H9 (cell line): ENCODE results near the gene TPPP2. TPM values are rescaled to one million over a fixed set of nuclear protein-coding genes. Genes with fewer than 3 reads are reported as not detected.

Source experiments
- DNase-seq: peaks from one replicate; pipeline ENCODE4 v3.0.0-alpha.2; 2017
- H2AFZ ChIP-seq: one replicate; pipeline ENCODE4 v1.6.1; 2013; ENCODE audit warnings: mild to moderate bottlenecking, low read length, control low read depth, moderate library complexity
- H2AK5ac ChIP-seq: 2 replicates; pipeline ENCODE4 v1.6.1; 2013; ENCODE audit warnings: low read length, control low read depth, mixed read lengths; ENCODE audit not compliant: insufficient read length
- H2BK120ac ChIP-seq: one replicate; pipeline ENCODE4 v1.6.1; 2013; ENCODE audit warnings: low read depth, mild to moderate bottlenecking, low read length, control low read depth, inconsistent platforms; ENCODE audit not compliant: poor library complexity, severe bottlenecking
- H2BK12ac ChIP-seq: 2 replicates; pipeline ENCODE4 v1.6.1; 2013; ENCODE audit warnings: low read length, control low read depth, mixed read lengths, low read depth; ENCODE audit not compliant: insufficient read length
- H2BK15ac ChIP-seq: 2 replicates; pipeline ENCODE4 v1.6.1; 2013; ENCODE audit warnings: low read depth, low read length, control low read depth
- H2BK20ac ChIP-seq: one replicate; pipeline ENCODE4 v1.6.1; 2013; ENCODE audit warnings: low read depth, mild to moderate bottlenecking, low read length, control low read depth, inconsistent platforms; ENCODE audit not compliant: poor library complexity, severe bottlenecking
- H2BK5ac ChIP-seq: 2 replicates; pipeline ENCODE4 v1.6.1; 2013; ENCODE audit warnings: low read length, control low read depth, mixed read lengths; ENCODE audit not compliant: insufficient read length
- H3K14ac ChIP-seq: 2 replicates; pipeline ENCODE4 v1.6.1; 2013; ENCODE audit warnings: low read length, control low read depth; ENCODE audit not compliant: insufficient read depth
- H3K18ac ChIP-seq: 2 replicates; pipeline ENCODE4 v1.6.1; 2013; ENCODE audit warnings: low read depth, mild to moderate bottlenecking, mixed read lengths, low read length, control low read depth; ENCODE audit not compliant: insufficient read length
- H3K23ac ChIP-seq: 2 replicates; pipeline ENCODE4 v1.6.1; 2013; ENCODE audit warnings: low read length, control low read depth, mixed read lengths, low read depth; ENCODE audit not compliant: insufficient read length
- H3K23me2 ChIP-seq: 2 replicates; pipeline ENCODE4 v1.6.1; 2013; ENCODE audit warnings: low read depth, mild to moderate bottlenecking, mixed read lengths, low read length, control low read depth; ENCODE audit not compliant: insufficient read length, poor library complexity, severe bottlenecking
- H3K27ac ChIP-seq: 2 replicates; pipeline ENCODE4 v1.5.1; 2013; ENCODE audit warnings: low read length, control low read depth, mixed read lengths, low read depth; ENCODE audit not compliant: insufficient read length
- H3K27me3 ChIP-seq: 2 replicates; pipeline ENCODE4 v1.6.1; 2013; ENCODE audit warnings: low read length, control low read depth, inconsistent platforms; ENCODE audit not compliant: insufficient read depth
- H3K4ac ChIP-seq: 2 replicates; pipeline ENCODE4 v1.6.1; 2013; ENCODE audit warnings: low read depth, mild to moderate bottlenecking, control low read depth, inconsistent platforms, low read length, moderate library complexity
- H3K4me1 ChIP-seq: 2 replicates; pipeline ENCODE4 v1.6.1; 2013; ENCODE audit warnings: low read length, control low read depth, inconsistent platforms; ENCODE audit not compliant: insufficient read depth
- H3K4me2 ChIP-seq: 2 replicates; pipeline ENCODE4 v1.6.1; 2013; ENCODE audit warnings: low read length, control low read depth, mixed read lengths; ENCODE audit not compliant: insufficient read length, insufficient read depth
- H3K56ac ChIP-seq: 2 replicates; pipeline ENCODE4 v1.6.1; 2013; ENCODE audit warnings: low read depth, mild to moderate bottlenecking, mixed read lengths, low read length, control low read depth; ENCODE audit not compliant: insufficient read length
- H3K79me1 ChIP-seq: 2 replicates; pipeline ENCODE4 v1.6.1; 2013; ENCODE audit warnings: low read depth, mild to moderate bottlenecking, moderate library complexity, low read length, control low read depth, inconsistent platforms; ENCODE audit not compliant: insufficient read depth, poor library complexity, severe bottlenecking
- H3K79me2 ChIP-seq: 2 replicates; pipeline ENCODE4 v1.6.1; 2013; ENCODE audit warnings: low read length, control low read depth, inconsistent platforms; ENCODE audit not compliant: insufficient read depth
- H3K9ac ChIP-seq: 2 replicates; pipeline ENCODE4 v1.6.1; 2013; ENCODE audit warnings: low read length, control low read depth, mixed read lengths; ENCODE audit not compliant: insufficient read length; ENCODE audit errors: extremely low read depth
- H3K9me3 ChIP-seq: one replicate; pipeline ENCODE4 v1.6.1; 2013; ENCODE audit warnings: low read depth, low read length, inconsistent platforms; ENCODE audit not compliant: control insufficient read depth
- H3T11ph ChIP-seq: one replicate; pipeline ENCODE4 v1.6.1; 2013; ENCODE audit warnings: mild to moderate bottlenecking, low read length, control low read depth, inconsistent platforms
- H4K20me1 ChIP-seq: one replicate; pipeline ENCODE4 v1.6.1; 2013; ENCODE audit not compliant: control insufficient read depth, insufficient read length, insufficient read depth
- H4K5ac ChIP-seq: 2 replicates; pipeline ENCODE4 v1.6.1; 2013; ENCODE audit warnings: low read depth, mild to moderate bottlenecking, mixed read lengths, low read length, control low read depth; ENCODE audit not compliant: insufficient read length
- H4K8ac ChIP-seq: replicated peaks from 2 replicates; pipeline ENCODE4 v1.6.1; 2013; ENCODE audit warnings: low read length, control low read depth, mixed read lengths, low read depth; ENCODE audit not compliant: insufficient read length
- H4K91ac ChIP-seq: 2 replicates; pipeline ENCODE4 v1.6.1; 2013; ENCODE audit warnings: low read depth, mild to moderate bottlenecking, moderate library complexity, mixed read lengths, low read length, control low read depth; ENCODE audit not compliant: insufficient read length
- H3K27ac Mint-ChIP-seq, 3 experiments: 2 replicates in 2 of 3; 3 replicates in 1 of 3; pipeline ENCODE4 v1.8.0; 2020 to 2021; ENCODE audit warnings: mixed read lengths in 3 of 3, mild to moderate bottlenecking in 1 of 3, moderate library complexity in 1 of 3
- H3K27me3 Mint-ChIP-seq: 2 replicates; pipeline ENCODE4 v1.8.0; 2021; ENCODE audit warnings: low read depth, mild to moderate bottlenecking, moderate library complexity, mixed read lengths
- H3K36me3 Mint-ChIP-seq, 3 experiments: 2 replicates in 2 of 3; 3 replicates in 1 of 3; pipeline ENCODE4 v1.8.0; 2020 to 2021; ENCODE audit warnings: low read depth in 3 of 3, mixed read lengths in 3 of 3; ENCODE audit not compliant: insufficient read depth in 1 of 3
- H3K4me1 Mint-ChIP-seq, 2 experiments: 2 replicates each; pipeline ENCODE4 v1.8.0; 2020; ENCODE audit warnings: mixed read lengths in 2 of 2
- H3K4me3 Mint-ChIP-seq, 2 experiments: 2 replicates in 1 of 2; 3 replicates in 1 of 2; pipeline ENCODE4 v1.8.0; 2020 to 2021; ENCODE audit warnings: mild to moderate bottlenecking in 2 of 2, mixed read lengths in 2 of 2, moderate library complexity in 1 of 2
- H3K9me3 Mint-ChIP-seq, 2 experiments: 2 replicates in 1 of 2; 3 replicates in 1 of 2; pipeline ENCODE4 v1.8.0; 2020; ENCODE audit warnings: mild to moderate bottlenecking in 2 of 2, mixed read lengths in 2 of 2, moderate library complexity in 1 of 2
- WGBS: extraction: QIAGEN DNeasy Blood & Tissue Kit; methylation state at CpG from one replicate; pipeline ENCODE4 v1.1.7; 2013; ENCODE audit warnings: missing lambda C conversion rate, low lambda C conversion rate, mixed read lengths; ENCODE audit not compliant: insufficient read length; ENCODE audit errors: extremely low coverage; 5-methylcytosine and 5-hydroxymethylcytosine counted together
- total RNA-seq: library from RNA; stranded (reverse); gene quantifications from 2 replicates; pipeline ENCODE4 v1.2.1, GENCODE V29; 2021
- TF ChIP-seq, protein P1 (sequence below): fragments of 200-600 bp; sonication (generic); conservative IDR thresholded peaks from 3 replicates; pipeline ENCODE4 v1.8.0; 2021; ENCODE audit warnings: antibody characterized with exemption, mild to moderate bottlenecking

Gene TPPP2
- total RNA-seq, 1 experiment from 2014 or later, result not detected

DNA sequence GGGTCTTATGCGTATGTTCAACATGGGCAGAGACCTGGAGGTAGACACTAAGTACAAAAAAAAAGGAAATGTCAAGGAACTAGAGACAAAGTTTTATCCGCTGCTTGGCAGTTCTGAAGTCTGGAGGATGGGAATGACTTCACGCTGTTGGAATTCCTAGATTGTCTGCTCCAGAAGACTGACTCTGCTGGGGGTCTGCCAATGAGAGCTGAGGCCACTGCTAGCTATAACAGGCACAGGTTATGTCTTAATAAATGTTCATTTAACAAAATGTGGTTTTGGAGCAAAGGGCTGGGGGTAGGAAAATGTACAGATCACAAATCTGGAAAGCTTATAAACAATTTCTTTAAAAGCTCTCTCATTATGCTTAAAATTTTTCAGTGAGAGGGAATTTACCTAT lies 33.5 kb downstream of the TPPP2 start:
- Histone ChIP-seq H2BK20ac (no peak overlapping the region), H4K91ac (no peak overlapping the region), H2BK12ac (no peak overlapping the region), H3K4ac (no peak overlapping the region), H3K23me2 (no peaks in the 10 kb centered on the region), H3K4me1 (no peaks in the 10 kb centered on the region; the same call in 1 of the 2 replicates), H3K14ac (no peak overlapping the region), H3T11ph (no peak overlapping the region), H3K9ac (no peak overlapping the region), H3K79me2 (no peaks in the 10 kb centered on the region), H3K4me2 (no peak overlapping the region), H4K5ac (no peak overlapping the region), H3K23ac (no peak overlapping the region), H3K9me3 (no peaks in the 10 kb centered on the region), H4K8ac (no peak overlapping the region), H3K27ac (no peak overlapping the region), H2AK5ac (no peak overlapping the region), H3K27me3 (no peaks in the 10 kb centered on the region), H4K20me1 (no peaks in the 10 kb centered on the region), H2AFZ (no peak overlapping the region), H2BK120ac (no peak overlapping the region), H3K18ac (no peak overlapping the region), H3K79me1 (no peaks in the 10 kb centered on the region), H3K56ac (no peak overlapping the region), H2BK15ac (no peak overlapping the region), H2BK5ac (no peak overlapping the region)
- Mint-ChIP-seq H3K27ac (no peak overlapping the region), H3K4me3 (no peak overlapping the region), H3K27me3 (peaks cover 17% of the 10 kb centered on the region), H3K36me3 (no peaks in the 10 kb centered on the region), H3K4me1 (peaks cover 15 to 20% of the 10 kb centered on the region in 2 experiments), H3K9me3 (no peaks in the 10 kb centered on the region)
- TF ChIP-seq, protein P1, sequence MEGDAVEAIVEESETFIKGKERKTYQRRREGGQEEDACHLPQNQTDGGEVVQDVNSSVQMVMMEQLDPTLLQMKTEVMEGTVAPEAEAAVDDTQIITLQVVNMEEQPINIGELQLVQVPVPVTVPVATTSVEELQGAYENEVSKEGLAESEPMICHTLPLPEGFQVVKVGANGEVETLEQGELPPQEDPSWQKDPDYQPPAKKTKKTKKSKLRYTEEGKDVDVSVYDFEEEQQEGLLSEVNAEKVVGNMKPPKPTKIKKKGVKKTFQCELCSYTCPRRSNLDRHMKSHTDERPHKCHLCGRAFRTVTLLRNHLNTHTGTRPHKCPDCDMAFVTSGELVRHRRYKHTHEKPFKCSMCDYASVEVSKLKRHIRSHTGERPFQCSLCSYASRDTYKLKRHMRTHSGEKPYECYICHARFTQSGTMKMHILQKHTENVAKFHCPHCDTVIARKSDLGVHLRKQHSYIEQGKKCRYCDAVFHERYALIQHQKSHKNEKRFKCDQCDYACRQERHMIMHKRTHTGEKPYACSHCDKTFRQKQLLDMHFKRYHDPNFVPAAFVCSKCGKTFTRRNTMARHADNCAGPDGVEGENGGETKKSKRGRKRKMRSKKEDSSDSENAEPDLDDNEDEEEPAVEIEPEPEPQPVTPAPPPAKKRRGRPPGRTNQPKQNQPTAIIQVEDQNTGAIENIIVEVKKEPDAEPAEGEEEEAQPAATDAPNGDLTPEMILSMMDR, result no peak
- no peak for DNase-seq
- no CpG with 5 or more reads among the region's 3 CpGs for WGBS
